CD4-positive, alpha-beta T cell treated with Interferon alpha-2 for 1 hour (primary cell): ENCODE results near the gene BCL2L2.
"Not testable (repeated sequence)": the region's sequence is repeated elsewhere in the genome, so short reads cannot be mapped to it uniquely, and the experiment has no call there.

ENCODE experiments used
- DNase-seq, 2 donors: peaks; one replicate each; pipeline ENCODE4 v3.0.0-alpha.2; 2020 to 2022

BCL2L2 gene

GRCh38 chr14:23300687-23301223, 5.9 kb upstream of the BCL2L2 start:
- DNase-seq = no peak

DNA sequence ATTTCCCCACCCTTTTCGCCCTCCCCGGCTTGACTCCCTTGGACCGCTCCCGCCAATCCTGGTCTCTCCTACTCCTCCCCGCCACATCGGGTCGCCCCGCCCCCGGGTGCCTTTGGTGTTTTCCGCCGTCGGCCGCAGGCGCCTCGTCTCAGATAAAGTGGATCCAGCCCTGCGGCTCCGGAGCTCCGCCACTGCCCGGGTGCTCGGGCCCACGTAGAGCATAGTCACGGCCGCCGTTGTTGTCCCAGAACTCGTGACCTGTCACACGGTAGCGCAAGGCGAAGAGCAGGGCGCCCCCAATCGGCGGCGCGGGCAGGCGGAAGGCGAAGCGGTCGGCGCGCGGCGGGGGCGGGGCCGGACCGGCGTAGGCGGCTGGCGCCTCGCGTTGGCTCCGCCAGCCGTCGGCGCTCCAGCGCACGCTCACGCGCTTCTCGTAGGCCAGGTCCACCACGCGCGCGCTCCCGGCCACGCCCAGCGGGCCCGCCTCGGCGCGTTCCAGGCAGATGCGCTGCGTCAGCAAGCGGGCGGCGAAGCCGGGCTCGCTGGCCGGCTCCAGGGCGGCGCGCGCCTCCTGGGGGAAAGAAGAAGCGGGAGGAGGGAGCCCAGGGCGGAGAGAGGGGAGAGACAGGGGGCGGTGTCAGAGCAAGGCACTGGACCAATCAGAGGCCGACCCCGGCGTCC, 5.2 kb upstream of the BCL2L2 start:
- peak; percentile 97 to 98 for DNase-seq

- DNase-seq = no peak
Measured at GRCh38 chr14:23301969-23302289, 4.7 kb upstream of the BCL2L2 start.

- DNase-seq = peak; percentile 84 to 88
Measured at GRCh38 chr14:23302290-23303225, 4.1 kb upstream of the BCL2L2 start, which contains the start of gene PPP1R3E. TSS of gene PPP1R3E (minus strand) at chr14:23302859. CDS start at chr14:23302576, 283 bp downstream.

DNA sequence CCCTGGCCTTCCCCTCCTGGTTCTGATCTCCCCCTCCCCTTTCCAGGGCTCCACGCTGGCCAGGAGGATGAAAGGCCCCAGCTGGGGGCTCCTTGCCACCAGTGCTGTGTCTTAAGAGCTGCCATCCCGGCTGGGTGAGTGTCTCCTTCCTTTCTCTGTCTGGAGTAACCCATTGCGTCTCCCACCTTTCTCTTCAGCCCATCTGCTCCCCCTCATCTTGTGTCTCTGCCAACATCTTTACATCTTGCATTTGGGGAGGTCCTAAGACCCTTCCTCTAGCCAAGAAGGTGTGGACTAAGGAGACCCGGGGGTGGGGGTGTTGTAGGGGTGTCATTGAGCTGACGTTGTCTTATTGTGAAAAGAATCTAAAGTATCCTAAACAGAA, 505 bp downstream of the BCL2L2 start:
- DNase-seq = no peak

DNA sequence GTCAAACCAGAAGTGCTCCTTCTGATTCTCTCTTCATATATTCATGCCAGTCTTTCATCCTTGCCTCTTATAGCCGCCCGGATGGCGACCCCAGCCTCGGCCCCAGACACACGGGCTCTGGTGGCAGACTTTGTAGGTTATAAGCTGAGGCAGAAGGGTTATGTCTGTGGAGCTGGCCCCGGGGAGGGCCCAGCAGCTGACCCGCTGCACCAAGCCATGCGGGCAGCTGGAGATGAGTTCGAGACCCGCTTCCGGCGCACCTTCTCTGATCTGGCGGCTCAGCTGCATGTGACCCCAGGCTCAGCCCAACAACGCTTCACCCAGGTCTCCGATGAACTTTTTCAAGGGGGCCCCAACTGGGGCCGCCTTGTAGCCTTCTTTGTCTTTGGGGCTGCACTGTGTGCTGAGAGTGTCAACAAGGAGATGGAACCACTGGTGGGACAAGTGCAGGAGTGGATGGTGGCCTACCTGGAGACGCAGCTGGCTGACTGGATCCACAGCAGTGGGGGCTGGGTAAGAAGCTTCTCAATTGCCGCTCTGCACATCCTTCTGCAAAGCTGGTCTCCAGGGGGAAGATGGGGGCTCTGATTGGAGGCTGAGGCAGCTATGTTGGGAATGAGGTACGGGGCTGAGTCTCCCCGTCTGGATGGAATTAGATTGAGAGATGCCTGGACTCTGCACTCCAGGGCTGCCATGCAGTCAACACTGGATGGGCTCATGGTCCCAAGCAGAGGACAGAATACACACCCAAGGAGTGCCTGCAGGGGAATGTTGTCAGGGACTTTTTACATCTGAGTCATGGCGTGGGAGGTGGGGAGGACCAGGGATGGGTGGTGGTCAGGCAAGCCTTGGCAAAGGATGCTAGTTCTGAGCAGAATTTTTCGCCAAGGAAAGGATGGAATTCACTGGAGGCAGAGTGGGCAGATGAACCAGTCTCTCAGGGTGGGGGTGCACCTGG, 1.3 kb downstream of the BCL2L2 start:
- DNase-seq = no peak

DNA sequence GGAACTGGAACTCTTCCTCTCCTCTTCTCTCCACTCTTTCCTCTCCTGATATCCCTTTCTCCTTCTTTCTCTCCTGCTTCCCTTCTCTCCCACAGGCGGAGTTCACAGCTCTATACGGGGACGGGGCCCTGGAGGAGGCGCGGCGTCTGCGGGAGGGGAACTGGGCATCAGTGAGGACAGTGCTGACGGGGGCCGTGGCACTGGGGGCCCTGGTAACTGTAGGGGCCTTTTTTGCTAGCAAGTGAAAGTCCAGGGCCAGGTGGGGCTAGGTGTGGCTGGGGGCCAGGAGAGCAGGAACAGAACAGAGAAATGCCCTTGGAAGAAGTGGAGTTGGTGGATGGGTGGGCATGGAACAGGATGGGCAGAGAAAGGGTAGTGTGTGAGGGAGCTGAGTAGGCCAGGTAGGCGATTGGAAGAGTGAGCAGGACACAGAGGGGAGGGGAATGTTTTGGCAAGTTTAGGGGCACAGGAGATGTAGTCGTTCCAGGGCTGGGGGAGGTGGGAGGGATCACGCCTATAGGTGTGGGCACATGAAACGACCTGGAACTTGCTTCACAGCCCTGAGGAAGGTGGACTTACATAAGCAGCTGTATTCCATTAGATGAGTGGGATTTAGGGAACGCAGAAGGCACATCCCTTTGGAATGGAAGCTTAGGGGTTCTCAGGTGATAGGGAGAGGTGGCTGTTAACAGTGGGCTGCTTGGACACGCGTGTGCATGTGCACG, 2.2 kb downstream of the BCL2L2 start:
- DNase-seq = no peak

DNA sequence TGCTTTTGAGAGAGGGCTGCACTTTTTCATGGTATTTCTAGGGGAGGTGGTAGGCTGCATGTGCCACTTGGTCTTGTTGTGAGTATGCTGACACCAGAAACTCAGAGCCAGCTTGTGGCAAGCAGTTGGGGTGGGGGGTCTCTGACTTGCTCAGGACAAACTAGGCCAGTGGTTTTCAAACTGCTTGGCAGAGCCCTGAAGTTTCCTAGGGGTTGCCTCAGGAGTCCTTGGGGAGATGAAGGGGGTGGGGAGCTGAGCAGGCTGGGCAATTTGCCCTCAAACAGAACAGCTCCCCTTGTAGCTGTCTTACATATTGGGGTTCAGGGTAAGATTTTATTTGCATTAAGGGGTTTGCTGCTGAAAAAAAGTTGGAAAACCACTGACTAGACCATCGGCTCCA, 3.9 kb downstream of the BCL2L2 start:
- no peak for DNase-seq

DNA sequence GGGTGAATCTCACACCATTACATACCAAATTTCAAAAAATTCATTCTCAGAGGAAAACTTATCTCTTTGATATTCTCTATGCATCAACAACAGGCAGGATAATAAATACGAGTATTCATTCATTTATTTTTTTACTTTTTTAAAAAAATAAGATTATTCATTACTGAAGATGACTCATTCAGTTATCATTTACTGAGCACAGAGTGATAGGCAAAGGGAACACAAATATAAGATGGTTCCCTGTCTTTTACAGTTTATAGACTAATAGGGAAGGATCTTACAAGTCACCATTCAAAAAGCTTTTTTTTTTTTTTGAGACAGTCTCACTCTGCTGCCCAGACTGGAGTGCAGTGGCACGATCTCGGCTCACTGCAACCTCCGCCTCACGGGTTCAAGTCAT, 9.7 kb downstream of the BCL2L2 start:
- no peak for DNase-seq

DNA sequence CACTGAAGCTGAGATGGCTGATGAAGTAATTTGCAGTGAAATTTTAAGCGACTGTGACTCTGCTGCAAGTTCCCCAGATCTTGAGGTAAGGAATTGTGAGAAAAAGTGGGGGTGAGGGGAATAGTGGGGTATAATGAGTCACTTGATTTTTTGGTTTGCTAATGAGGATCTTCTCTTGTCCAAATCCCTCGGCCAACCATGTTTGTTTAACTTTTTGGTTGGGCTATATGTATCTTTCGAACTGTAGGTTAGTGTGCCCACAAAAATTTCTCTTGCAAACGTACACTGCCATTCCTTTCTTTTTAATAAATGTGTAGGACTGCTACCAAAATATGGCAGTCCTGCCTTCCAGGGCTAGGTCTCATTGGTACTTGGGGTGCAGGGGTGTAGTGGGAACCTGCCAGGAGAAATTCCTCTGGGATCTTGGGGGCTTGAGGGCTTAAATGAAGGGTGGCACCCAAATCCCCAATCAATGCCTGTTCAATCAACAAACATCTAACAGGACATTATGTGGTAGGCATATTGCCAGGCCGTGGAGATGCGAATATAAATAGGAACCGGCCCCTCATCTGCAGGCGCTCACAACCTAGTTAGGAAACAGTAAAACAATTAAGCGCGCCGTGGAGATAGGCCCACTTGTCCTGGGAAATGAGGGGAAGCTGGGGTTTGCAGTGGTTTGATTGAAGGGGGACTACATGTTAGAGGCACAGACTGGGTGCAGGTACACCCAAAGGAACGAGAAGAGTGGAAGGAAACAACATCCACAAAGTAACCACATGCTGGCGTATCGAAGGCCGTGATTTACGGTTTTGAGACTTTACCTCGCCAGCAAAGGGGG, 13.3 kb downstream of the BCL2L2 start:
- no peak for DNase-seq

DNA sequence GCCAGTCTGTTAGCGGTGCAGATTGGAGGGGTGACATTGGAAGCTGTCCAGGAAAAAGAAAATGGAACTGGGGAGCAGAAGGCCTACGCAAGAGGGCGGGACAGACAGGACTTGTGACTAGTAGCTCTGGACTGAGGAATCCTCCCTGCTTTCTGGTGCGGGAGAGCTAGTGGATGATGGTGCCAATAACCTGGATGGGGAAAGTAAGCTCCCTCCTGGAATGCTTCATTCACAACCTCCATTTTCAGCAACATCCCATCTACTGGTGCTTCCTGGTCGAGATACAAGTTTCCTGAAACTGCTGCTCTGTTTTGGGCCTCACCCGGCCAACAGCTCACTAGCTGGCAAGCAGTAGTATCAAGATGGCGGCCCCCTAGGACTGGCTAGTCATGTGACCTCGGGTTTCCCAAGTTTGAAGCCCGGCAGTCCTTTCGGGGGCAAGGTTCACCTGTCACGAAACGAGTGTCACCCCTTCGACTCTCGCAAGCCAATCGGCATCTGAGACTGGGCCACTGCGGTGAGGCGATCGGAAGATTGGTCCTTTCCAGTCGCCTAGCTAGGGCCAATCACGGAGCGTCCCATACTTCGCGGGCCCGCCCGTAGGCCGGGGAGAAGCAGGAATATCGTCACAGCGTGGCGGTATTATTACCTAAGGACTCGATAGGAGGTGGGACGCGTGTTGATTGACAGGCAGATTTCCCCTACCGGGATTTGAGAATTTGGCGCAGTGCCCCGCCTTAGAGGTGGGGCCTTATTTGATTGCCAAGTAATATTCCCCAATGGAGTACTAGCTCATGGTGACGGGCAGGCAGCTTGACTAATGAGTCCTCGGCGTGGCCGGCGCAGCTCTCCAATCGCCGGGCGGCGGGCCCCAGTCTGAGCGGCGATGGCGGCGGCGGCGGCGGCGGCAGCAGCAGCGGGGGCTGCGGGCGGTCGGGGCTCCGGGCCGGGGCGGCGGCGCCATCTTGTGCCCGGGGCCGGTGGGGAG, 14.2 kb downstream of the BCL2L2 start, which contains the start of gene PABPN1:
Gene PABPN1, plus strand, starts transcription at position 874 of the 988 bp plus-strand sequence. Its CDS starts 13 bp downstream, at position 887.
- peak; percentile 99 for DNase-seq

- peak; percentile 17 to 45 for DNase-seq
Measured at GRCh38 chr14:23321572-23322547, 15.2 kb downstream of the BCL2L2 start.

- DNase-seq = no peak
Measured at GRCh38 chr14:23322568-23323517, 16.2 kb downstream of the BCL2L2 start.

DNA sequence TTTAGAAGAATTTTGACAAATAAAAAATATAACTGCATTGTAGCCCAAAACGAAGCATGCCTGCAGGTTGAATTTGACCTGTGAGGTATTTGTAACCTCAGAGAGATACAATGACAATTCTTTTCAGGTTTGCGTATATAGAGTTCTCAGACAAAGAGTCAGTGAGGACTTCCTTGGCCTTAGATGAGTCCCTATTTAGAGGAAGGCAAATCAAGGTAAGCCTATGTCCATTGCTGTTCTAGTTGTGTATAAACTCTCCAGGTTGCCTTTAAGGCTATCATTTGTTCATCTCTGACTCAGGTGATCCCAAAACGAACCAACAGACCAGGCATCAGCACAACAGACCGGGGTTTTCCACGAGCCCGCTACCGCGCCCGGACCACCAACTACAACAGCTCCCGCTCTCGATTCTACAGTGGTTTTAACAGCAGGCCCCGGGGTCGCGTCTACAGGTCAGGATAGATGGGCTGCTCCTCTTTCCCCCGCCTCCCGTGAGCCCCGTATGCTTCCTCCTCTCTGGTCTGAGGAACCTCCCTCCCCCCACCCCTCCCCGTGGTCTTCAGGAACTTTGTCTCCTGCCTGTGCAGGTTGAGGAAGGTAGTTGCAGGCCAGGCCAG, 17.3 kb downstream of the BCL2L2 start:
- DNase-seq = no peak

DNA sequence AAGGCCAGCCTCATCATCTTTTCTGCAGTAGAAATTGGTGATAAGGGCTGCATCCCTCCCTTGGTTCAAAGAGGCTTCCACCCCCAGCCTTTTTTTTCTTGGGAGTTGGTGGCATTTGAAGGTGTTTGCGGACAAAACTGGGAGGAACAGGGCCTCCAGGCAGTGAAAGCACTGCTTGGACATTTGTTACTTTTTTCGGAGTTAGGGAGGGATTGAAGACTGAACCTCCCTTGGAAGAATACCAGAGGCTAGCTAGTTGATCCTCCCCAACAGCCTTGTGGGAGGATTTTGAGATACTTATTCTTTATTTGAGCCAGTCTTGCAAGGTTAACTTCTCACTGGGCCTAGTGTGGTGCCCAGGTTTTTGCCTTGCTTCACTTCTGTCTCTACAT, 17.8 kb downstream of the BCL2L2 start:
- no peak for DNase-seq

GRCh38 chr14:23324993-23325392, 18.4 kb downstream of the BCL2L2 start:
- DNase-seq = no peak

DNA sequence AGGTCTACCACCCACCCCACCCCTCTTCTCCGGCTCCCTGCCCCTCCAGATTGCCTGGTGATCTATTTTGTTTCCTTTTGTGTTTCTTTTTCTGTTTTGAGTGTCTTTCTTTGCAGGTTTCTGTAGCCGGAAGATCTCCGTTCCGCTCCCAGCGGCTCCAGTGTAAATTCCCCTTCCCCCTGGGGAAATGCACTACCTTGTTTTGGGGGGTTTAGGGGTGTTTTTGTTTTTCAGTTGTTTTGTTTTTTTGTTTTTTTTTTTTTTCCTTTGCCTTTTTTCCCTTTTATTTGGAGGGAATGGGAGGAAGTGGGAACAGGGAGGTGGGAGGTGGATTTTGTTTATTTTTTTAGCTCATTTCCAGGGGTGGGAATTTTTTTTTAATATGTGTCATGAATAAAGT, 19.1 kb downstream of the BCL2L2 start:
- not testable (repeated sequence) for DNase-seq
